NCI-H1930 (cell line): Measurements from ENCODE around the gene GNPAT.

Source experiments
- DNase-seq, 2 experiments: peaks; one replicate each; lab custom pipeline; 2025; lab: John Stamatoyannopoulos, UW

The GNPAT gene

DNA sequence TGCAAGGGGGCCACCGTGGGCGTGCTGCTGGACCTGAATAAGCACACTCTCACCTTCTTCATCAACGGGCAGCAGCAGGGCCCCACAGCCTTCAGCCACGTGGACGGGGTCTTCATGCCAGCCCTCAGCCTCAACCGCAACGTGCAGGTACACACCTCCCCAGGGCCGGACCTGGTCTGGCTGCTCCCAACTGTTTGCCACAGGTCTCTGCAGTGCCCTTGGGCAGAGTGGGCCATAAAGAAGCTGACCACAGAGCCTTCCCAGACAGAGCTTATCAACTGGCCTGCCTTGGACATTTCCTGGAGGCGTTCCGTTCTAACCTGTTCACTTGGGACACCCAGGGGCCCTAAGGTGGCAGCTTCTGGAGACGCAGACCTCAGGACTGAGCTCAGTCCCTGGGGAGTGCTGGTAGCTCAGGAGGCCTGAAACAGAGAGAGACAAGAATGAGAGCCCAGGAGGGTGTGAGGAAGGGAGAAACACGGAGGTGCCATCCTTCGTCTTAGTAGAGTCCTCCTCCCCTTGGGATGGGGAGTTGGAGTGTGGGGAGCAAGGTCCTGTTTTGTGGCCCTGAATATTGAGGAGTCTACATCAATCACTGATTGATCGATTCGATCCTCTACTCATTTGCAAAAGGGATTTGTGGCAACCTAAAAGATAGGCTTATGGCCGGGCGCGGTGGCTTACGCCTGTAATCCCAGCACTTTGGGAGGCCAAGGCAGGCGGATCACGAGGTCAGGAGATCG is 27.0 kb upstream of the GNPAT start:
- no peak for DNase-seq

- no peak for DNase-seq
Observed at GRCh38 chr1:231214918-231215680, 25.9 kb upstream of the GNPAT start.

DNA sequence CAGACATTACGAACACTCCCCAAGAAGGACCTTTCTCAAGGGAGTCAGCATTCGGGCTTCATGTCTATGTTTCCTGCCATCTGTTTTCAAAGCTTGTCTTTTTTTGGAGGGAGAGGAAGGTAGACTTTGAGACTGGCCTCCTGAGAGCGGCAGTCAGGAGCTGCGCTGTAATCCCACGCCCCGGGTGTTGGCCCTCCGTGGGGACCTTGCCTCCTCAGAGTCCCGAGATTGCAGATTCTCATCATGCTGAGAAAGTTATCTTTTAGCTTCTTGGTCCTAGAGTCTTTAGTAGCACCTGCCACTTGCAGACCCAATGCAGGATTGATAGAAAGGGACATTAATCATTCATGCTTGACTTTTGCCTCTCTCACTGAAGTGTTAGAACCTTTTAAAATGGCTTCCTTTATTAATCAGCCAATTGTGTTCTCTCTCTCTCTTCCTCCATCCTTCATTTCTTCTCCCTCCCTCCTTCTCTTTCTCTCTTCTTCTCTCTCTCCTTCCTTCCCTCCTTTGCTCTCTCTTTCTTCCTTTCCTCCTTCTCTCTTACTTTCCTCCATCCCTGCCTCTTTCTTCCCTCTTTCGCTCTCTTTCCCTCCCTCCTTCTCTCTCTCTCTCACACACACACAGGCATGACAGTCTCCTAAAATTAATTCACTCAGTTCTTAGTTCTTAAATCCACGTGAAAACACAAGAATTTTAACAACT is 25.2 kb upstream of the GNPAT start:
- DNase-seq: no peak

- DNase-seq: no peak
Observed at GRCh38 chr1:231216498-231216897, 24.5 kb upstream of the GNPAT start.

GRCh38 chr1:231217056-231217455 is 24.0 kb upstream of the GNPAT start:
- no peak for DNase-seq

GRCh38 chr1:231218078-231218477 is 22.9 kb upstream of the GNPAT start:
- DNase-seq: no peak

GRCh38 chr1:231219422-231220401 is 21.3 kb upstream of the GNPAT start:
- no peak for DNase-seq

DNA sequence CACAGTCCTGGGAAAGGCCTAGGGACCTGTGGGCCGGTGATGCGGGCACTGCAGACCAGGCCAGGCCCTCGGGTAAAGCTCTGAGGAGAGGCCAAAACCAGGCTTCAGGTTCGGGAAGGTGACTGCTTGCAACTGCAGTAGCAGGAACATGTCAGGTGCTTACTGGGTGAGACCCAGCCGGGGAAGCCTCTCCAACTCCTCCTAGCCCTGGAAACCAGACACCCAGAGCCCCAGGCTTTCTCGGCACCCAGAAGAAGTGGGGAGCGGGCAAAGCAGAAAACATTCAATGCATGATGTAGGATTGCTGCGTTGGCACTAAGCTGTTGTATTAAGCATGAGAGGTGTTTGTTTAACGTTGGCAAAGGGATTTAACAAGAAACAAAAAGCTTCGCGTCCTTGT is 20.2 kb upstream of the GNPAT start:
- no peak for DNase-seq

DNA sequence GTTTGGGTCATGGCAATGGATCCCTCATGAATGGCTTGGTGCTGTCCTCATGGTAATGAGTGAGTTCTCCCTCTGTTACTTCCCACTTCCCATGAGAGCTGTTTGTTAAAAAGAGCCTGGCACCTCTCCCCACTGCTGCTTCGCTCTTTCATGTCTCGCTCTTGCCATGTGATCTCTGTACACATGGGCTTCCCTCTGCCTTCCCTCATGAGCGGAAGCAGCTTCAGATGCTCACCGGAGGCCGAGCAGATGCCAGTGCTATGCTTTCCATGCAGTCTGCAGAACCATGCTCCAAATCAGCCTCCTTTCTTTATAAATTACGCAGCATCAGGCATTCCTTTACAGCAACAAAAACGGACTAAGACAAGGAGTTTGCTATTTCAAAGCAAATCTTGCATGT is 14.9 kb upstream of the GNPAT start:
- no peak for DNase-seq

DNA sequence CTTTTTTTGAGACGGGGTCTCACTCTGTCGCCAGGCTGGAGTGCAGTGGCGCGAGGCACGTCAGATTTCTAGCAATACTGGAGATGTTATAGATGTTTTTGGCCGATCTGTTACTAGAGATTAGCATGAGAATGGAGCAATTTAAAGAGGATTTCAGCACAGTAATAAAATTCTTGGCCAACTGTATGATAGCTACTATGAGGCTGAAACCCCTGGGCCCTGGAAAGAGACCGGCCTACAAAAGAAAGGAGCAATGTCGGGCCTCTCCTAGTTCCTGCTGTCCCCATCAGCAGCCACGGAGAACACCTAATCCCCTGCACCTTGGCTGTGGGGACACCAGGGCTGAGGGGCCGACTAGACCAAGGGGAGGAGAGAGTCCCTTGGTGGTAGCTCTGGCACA is 9.5 kb upstream of the GNPAT start:
- no peak for DNase-seq

DNA sequence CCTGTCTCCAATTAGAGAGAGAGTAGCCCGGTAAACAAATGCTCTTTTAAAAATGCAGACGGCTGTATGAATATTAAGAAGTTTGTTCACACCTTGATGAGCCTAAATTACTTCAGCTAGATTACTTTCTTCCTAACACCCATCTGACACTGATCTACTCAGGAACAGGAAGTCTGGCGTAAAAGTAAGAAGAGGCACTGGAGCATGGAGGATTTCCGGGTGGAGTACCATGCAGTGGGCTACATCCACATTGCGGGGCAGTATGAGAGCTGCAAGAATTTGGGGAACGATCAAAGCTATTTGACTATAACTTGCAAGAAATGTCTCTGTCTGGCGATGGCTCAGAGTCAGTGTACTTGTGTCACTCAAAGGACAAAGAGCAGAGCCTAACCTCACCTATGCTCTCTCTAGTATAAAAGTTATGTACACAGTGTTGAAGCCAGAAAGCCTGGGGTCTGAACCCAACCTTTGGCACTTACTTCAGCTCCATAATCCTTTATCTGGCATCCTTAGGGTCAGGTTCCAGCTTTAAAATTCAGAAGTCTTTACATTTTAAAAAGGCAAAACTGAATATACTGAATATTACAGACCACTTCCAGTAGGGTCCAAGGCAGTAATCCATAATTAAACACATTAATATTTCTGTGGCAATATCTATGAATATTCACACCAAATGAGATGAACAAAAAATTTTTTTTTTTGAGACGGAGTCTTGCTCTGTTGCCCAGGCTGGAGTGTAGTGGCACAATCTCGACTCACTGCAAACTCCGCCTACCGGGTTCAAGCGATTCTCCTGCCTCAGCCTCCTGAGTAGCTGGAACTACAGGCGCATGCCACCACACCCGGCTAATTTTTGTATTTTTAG is 7.9 kb upstream of the GNPAT start:
- DNase-seq: no peak

DNA sequence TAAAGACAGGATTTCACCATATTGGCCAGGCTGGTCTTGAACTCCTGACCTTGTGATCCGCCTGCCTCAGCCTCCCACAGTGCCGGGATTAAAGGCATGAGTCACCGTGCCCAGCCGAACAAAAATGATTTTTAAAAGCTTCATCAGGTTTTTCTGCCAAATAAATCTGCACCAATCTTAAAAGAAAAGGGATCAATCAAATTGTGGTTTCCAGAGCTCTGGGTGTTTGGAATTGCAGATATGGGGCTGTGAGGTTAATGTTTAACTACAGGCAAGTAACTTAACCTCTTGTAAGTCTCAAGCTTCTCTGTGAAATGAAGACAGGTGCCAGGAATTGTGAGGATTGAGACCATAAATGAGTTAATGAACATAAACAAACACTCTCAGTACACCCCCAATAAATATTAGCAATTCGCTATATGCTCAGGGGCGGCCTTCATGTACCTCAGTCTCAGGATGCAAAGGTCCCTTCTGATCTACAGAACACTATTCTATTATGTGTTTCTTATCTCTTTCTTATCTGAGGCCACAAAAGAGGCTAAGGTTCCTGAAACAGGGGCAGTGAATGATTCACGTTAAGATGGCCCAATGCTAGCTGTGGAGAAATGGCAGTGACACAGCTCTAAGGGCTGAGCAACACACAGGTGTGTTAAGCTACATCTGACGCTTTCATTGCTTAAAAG is 7.1 kb upstream of the GNPAT start:
- DNase-seq: no peak

GRCh38 chr1:231234506-231234905 is 6.5 kb upstream of the GNPAT start:
- DNase-seq: no peak

GRCh38 chr1:231235526-231236207 is 5.3 kb upstream of the GNPAT start:
- no peak for DNase-seq

GRCh38 chr1:231236208-231236591 is 4.8 kb upstream of the GNPAT start:
- no peak for DNase-seq

- no peak for DNase-seq
Observed at GRCh38 chr1:231236938-231237337, 4.1 kb upstream of the GNPAT start.

DNA sequence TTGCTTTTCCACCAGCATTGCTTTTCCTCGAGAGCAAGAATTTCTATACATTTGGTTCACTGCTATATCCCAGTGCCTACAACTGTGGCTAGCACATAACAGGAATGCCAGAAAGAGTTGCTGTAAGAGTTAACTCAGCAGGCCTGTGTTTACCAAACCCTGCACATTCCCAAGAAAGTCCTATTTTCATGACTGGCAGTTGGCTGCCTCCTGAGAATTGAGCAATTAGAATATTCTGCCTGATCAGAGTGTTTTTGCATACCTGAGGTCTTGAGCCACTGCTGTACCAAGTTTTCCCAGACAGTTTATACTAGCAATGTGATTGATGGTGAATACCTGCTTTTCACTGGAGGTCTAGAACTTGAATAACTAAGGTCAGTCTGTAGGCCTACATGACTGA is 2.7 kb upstream of the GNPAT start:
- no peak for DNase-seq

DNA sequence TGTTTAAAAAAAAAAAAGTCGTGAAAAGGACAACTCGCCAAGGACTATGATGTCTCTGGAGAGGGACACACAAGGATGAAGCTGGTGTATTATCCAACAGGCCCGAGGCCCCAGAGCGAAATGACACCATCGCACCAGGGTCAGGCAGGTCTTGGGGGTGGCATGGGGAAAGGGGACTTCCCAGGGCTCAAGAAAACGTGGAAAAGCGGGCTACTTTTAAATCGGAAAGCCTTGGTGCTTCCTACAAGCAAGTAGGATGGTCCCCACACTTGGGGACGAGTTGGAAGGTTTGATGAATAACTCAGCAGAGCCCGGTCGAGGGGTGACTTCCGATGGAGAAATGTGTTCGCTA is 505 bp upstream of the GNPAT start:
- no peak for DNase-seq

DNA sequence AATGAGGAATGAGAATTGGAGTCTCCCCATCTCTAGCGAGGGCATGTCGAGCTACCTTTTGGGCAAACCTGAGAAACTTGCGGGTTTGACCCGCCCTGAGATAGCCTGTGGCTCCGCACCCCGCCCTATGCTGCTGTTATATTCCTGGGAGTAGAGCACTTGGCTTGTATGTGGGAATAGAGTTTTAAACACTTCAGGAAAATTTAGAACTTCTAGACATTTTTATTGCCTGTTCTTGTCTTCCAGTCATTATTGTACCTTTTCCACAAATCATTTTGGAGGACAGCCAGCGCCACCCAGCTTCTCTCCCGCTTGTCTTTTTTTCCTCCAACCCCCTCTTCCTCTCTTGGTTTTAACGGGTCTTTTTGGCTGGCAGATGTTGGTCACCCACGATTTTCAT is 738 bp downstream of the GNPAT start:
- no peak for DNase-seq
